Calu3 (cell line): Measurements from ENCODE around the gene PLCD3. TPM values are rescaled to one million over a fixed set of nuclear protein-coding genes. Genes with fewer than 3 reads are reported as not detected.
A peak's percentile ranks its signal among the peaks of the same experiment; 100 is the strongest.

ENCODE experiments used
- BruUV-seq: library from RNA; stranded (reverse); fragments of 400-500 nt; replicated peaks from 2 replicates; lab custom pipeline; 2021; lab: Mats Ljungman, UMichigan
- CTCF ChIA-PET: fragments of 300-600 bp; sonication (Branson Sonifier 250); formaldehyde crosslinking; loops from one replicate; lab custom pipeline; 2022; ENCODE audit warnings: antibody characterized with exemption; lab: Charles Lee
- DNase-seq: peaks from one replicate; pipeline ENCODE4 v3.0.0; 2022
- H3K27ac Mint-ChIP-seq: one replicate; pipeline ENCODE4 v1.8.0; 2022; ENCODE audit warnings: mixed read lengths; ENCODE audit not compliant: unreplicated experiment
- H3K27me3 Mint-ChIP-seq: one replicate; pipeline ENCODE4 v1.8.0; 2022; ENCODE audit warnings: mixed read lengths; ENCODE audit not compliant: unreplicated experiment
- H3K36me3 Mint-ChIP-seq: one replicate; pipeline ENCODE4 v1.8.0; 2022; ENCODE audit warnings: mild to moderate bottlenecking, moderate library complexity, mixed read lengths; ENCODE audit not compliant: insufficient read depth, unreplicated experiment
- H3K4me1 Mint-ChIP-seq: one replicate; pipeline ENCODE4 v1.8.0; 2022; ENCODE audit warnings: mild to moderate bottlenecking, low read depth, mixed read lengths; ENCODE audit not compliant: unreplicated experiment
- H3K4me3 Mint-ChIP-seq: one replicate; pipeline ENCODE4 v1.8.0; 2022; ENCODE audit warnings: mild to moderate bottlenecking, low read depth, moderate library complexity, mixed read lengths; ENCODE audit not compliant: unreplicated experiment
- H3K9me3 Mint-ChIP-seq: one replicate; pipeline ENCODE4 v1.8.0; 2022; ENCODE audit warnings: low read depth, mixed read lengths; ENCODE audit not compliant: unreplicated experiment
- intact Hi-C: fragments of 100-400 bp; cut with micrococcal nuclease; formaldehyde crosslinking; loops from one replicate; pipeline ENCODE4 v1.10.0; 2022; ENCODE audit not compliant: unreplicated experiment
- total RNA-seq: library from RNA; stranded (reverse); gene quantifications from 2 replicates; pipeline ENCODE4 v1.2.3, GENCODE V29; 2022
- TF ChIP-seq, protein P1 (sequence below): fragments of 200-600 bp; IDR thresholded peaks from one replicate; pipeline ENCODE4 v1.8.0; 2022; ENCODE audit warnings: antibody characterized with exemption; ENCODE audit not compliant: unreplicated experiment

The PLCD3 gene
- total RNA-seq, 1 experiment from 2014 or later = 34.4 TPM

- Mint-ChIP-seq H3K4me3 (peak overlapping the region; percentile 19), H3K27me3 (no peaks in the 10 kb centered on the region), H3K36me3 (peaks cover 49% of the 10 kb centered on the region), H3K9me3 (no peaks in the 10 kb centered on the region), H3K27ac (peak overlapping the region; percentile 96), H3K4me1 (peaks cover 61% of the 10 kb centered on the region)
- no TSS peak for BruUV-seq
- CTCF ChIA-PET = interaction anchor here (4.3 kb wide), 1 partner anchor 9 kb away, joined by 72 read pairs; the partner anchor contains the start of gene HEXIM2
- TF ChIP-seq, protein P1, sequence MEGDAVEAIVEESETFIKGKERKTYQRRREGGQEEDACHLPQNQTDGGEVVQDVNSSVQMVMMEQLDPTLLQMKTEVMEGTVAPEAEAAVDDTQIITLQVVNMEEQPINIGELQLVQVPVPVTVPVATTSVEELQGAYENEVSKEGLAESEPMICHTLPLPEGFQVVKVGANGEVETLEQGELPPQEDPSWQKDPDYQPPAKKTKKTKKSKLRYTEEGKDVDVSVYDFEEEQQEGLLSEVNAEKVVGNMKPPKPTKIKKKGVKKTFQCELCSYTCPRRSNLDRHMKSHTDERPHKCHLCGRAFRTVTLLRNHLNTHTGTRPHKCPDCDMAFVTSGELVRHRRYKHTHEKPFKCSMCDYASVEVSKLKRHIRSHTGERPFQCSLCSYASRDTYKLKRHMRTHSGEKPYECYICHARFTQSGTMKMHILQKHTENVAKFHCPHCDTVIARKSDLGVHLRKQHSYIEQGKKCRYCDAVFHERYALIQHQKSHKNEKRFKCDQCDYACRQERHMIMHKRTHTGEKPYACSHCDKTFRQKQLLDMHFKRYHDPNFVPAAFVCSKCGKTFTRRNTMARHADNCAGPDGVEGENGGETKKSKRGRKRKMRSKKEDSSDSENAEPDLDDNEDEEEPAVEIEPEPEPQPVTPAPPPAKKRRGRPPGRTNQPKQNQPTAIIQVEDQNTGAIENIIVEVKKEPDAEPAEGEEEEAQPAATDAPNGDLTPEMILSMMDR = no peak
- intact Hi-C loops = no loop called here
- DNase-seq = no peak
These were observed 36.9 kb upstream of the PLCD3 start for GRCh38 chr17:45168991-45169752.

DNA sequence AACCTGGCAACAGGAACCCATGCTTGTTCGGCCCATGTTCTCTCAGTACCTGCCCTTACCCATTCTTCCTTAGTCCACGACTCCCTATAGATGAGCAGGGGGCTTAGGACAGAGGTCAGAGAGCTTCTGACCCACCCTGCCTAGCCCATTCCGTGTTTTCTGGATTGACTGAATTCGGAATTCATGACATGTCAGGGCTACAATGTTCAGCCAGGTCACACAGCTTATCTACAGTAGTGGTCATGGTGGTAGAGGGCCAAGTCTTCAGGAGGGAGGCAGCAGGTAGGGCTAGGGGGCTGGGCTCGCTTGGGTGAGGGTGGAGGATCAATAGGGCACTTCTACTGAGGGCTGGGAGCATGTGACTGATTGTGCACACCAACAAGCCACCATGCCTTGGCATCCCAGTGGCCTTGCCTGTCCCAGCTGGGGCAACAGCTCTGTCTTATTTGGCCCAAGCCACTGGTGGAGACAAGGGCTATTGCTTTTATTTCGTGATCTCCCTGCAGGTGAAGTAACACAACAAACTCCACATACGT, 32.5 kb upstream of the PLCD3 start:
- Mint-ChIP-seq H3K9me3 (no peaks in the 10 kb centered on the region), H3K27me3 (no peaks in the 10 kb centered on the region), H3K4me1 (peaks cover 39% of the 10 kb centered on the region), H3K4me3 (no peak overlapping the region), H3K27ac (peak overlapping the region; percentile 5), H3K36me3 (peaks cover 43% of the 10 kb centered on the region)
- BruUV-seq = no TSS peak
- TF ChIP-seq, protein P1 = no peak
- CTCF ChIA-PET = interaction anchor here (0.6 kb wide), 2 partner anchors 13 to 222 kb away, joined by 3 to 4 read pairs; no protein-coding TSS in a partner anchor
- no peak for DNase-seq
- intact Hi-C loops = no loop called here

GRCh38 chr17:45162025-45162687, 29.8 kb upstream of the PLCD3 start:
- Mint-ChIP-seq H3K9me3 (no peaks in the 10 kb centered on the region), H3K36me3 (peaks cover 52% of the 10 kb centered on the region), H3K4me3 (peak overlapping the region; percentile 91), H3K4me1 (peaks cover 46% of the 10 kb centered on the region), H3K27me3 (no peaks in the 10 kb centered on the region), H3K27ac (peak overlapping the region; percentile 97)
- BruUV-seq = no TSS peak
- CTCF ChIA-PET = interaction anchor here (0.8 to 5.1 kb wide), 6 partner anchors 10 to 36 kb away, joined by 3 to 108 read pairs (median 29); partner anchors contain the start of genes ACBD4 and HEXIM1
- TF ChIP-seq, protein P1 = no peak
- intact Hi-C loops = no loop called here
- DNase-seq = no peak

DNA sequence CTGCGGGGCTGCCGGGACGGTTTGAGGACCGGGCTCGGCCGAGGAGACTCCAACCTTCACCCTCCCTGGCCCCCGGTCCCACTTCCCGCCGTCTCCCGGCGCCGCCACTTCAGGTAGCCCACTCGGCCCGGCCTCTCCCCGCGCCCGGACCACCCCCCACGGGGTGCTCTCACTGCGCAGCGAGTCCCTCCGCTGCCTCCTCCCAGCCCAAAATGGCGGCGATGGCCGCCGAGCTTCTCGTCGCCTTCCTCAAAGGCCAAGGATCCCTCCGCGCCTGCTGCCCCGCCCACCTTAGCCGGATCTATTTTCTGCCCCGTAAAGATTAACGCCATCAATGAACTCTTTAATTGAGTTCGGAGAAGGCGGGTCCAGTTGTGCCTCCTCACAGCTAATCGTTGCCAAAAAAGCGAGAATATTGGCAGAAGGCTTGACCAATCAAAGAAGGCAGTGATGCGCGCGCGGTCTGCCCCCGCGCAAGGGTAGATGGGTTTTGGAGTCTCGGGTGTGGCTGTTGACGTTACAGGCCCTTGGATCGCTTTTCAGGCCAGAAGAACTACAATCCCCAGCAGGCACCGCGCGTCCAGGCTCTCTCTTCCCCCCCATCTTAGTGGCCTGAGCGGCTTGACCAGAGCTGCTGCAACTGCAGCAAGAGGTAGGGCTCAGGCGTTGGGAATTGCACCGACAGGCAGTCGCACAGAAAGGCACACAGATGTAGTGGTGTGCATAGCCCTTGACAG, 29.1 kb upstream of the PLCD3 start, which contains the start of gene HEXIM2:
HEXIM2 (plus strand) TSS at position 588 of the 737 bp plus-strand sequence. CDS start 919 bp downstream, outside the sequence.
- TF ChIP-seq, protein P1 = no peak
- Mint-ChIP-seq H3K4me3 (peak within 1 kb of the TSS; percentile 91), H3K9me3 (no peaks in the 10 kb centered on the region), H3K27me3 (no peaks in the 10 kb centered on the region), H3K27ac (peak within 1 kb of the TSS; percentile 97), H3K36me3 (peaks cover 52% of the 10 kb centered on the region), H3K4me1 (peaks cover 46% of the 10 kb centered on the region)
- BruUV-seq = no TSS peak
- CTCF ChIA-PET = interaction anchor here (0.8 to 5.1 kb wide), 9 partner anchors 10 to 36 kb away, joined by 3 to 108 read pairs (median 7); partner anchors contain the start of genes ACBD4 and HEXIM1
- intact Hi-C loops = no loop called here
- DNase-seq = peak; percentile 100
